OCI-LY1 (cell line): ENCODE results near the gene FAM228A.

Experiments
- H2AFZ ChIP-seq: fragments of 200-600 bp; sonication (generic), shearing (Covaris generic); 2 replicates; pipeline ENCODE4 v1.6.0; 2014; ENCODE audit warnings: antibody characterized with exemption, mild to moderate bottlenecking, low read length
- H3F3A ChIP-seq: fragments of 200-600 bp; sonication (generic), shearing (Covaris generic); 2 replicates; pipeline ENCODE4 v1.6.0; 2014; ENCODE audit warnings: mild to moderate bottlenecking, antibody characterized with exemption, low read length, moderate library complexity; ENCODE audit not compliant: insufficient read depth
- H3K27ac ChIP-seq: fragments of 200-600 bp; sonication (generic); 2 replicates; pipeline ENCODE4 v1.5.1; 2014; ENCODE audit warnings: low read length, mixed run types, mild to moderate bottlenecking, low read depth; ENCODE audit not compliant: poor library complexity, severe bottlenecking
- H3K27me3 ChIP-seq: fragments of 200-600 bp; sonication (generic); 2 replicates; pipeline ENCODE4 v1.6.0; 2014; ENCODE audit warnings: antibody characterized with exemption, mild to moderate bottlenecking, low read length, moderate library complexity; ENCODE audit not compliant: insufficient read depth
- H3K36me3 ChIP-seq: fragments of 200-600 bp; sonication (generic); 2 replicates; pipeline ENCODE4 v1.6.1; 2014; ENCODE audit warnings: mild to moderate bottlenecking, antibody characterized with exemption, low read length, moderate library complexity, mixed read lengths; ENCODE audit not compliant: insufficient read depth
- H3K4me1 ChIP-seq: fragments of 200-600 bp; sonication (generic); 2 replicates; pipeline ENCODE4 v1.5.1; 2014; ENCODE audit warnings: mild to moderate bottlenecking, low read length, moderate library complexity; ENCODE audit not compliant: insufficient read depth, severe bottlenecking
- H3K4me2 ChIP-seq: fragments of 200-600 bp; sonication (generic), shearing (Covaris generic); 2 replicates; pipeline ENCODE4 v1.6.1; 2014; ENCODE audit warnings: low read length
- H3K4me3 ChIP-seq: fragments of 200-600 bp; sonication (generic); 2 replicates; pipeline ENCODE4 v1.5.1; 2014; ENCODE audit warnings: low read length, low read depth, mild to moderate bottlenecking, mixed read lengths; ENCODE audit not compliant: poor library complexity, severe bottlenecking
- H3K79me2 ChIP-seq: fragments of 200-600 bp; shearing (Covaris generic); 2 replicates; pipeline ENCODE4 v1.6.1; 2016; ENCODE audit warnings: mixed run types, low read length, mixed read lengths; ENCODE audit not compliant: insufficient read depth
- H3K9ac ChIP-seq: fragments of 200-600 bp; sonication (generic), shearing (Covaris generic); 2 replicates; pipeline ENCODE4 v1.6.1; 2014; ENCODE audit warnings: mild to moderate bottlenecking, low read length, mixed read lengths
- H3K9me2 ChIP-seq: fragments of 200-600 bp; sonication (generic), shearing (Covaris generic); 2 replicates; pipeline ENCODE4 v1.6.1; 2014; ENCODE audit warnings: low read depth, mild to moderate bottlenecking, low read length, mixed read lengths
- H3K9me3 ChIP-seq: fragments of 200-600 bp; shearing (Covaris generic); 2 replicates; pipeline ENCODE4 v1.6.1; 2014; ENCODE audit warnings: low read length, mixed read lengths
- H4K20me1 ChIP-seq: fragments of 200-600 bp; sonication (generic), shearing (Covaris generic); 2 replicates; pipeline ENCODE4 v1.6.0; 2016; ENCODE audit warnings: mild to moderate bottlenecking, low read length; ENCODE audit not compliant: insufficient read depth
- CTCF ChIP-seq: fragments of 200-600 bp; sonication (generic), shearing (Covaris generic); IDR thresholded peaks from 2 replicates; pipeline ENCODE4 v1.5.1; 2017; ENCODE audit warnings: mild to moderate bottlenecking, antibody characterized with exemption, low read length, moderate library complexity, mixed read lengths
- EZH2 ChIP-seq: fragments of 200-600 bp; sonication (generic), shearing (Covaris generic); IDR thresholded peaks from 2 replicates; pipeline ENCODE4 v1.8.0; 2017; ENCODE audit warnings: borderline replicate concordance, mixed run types, mild to moderate bottlenecking, antibody characterized with exemption, low read length, moderate library complexity, mixed read lengths

Gene FAM228A

GRCh38 chr2:24239553-24239952 lies 64.7 kb downstream of the FAM228A start:
- H3K9me3 ChIP-seq = no peaks in the 10 kb centered on the region
- TF ChIP-seq EZH2 (no peak), CTCF (no peak)
- H3K27ac ChIP-seq = no peak overlapping the region
- no peak overlapping the region for H3K4me2 ChIP-seq
- no peak overlapping the region for H3K9ac ChIP-seq
- no peak overlapping the region for H2AFZ ChIP-seq
- no peaks in the 10 kb centered on the region for H3F3A ChIP-seq
- H3K27me3 ChIP-seq = no peaks in the 10 kb centered on the region
- peaks cover 61% of the 10 kb centered on the region; the same call in 1 of the 2 replicates for H3K36me3 ChIP-seq
- H4K20me1 ChIP-seq = no peaks in the 10 kb centered on the region
- no peaks in the 10 kb centered on the region for H3K4me1 ChIP-seq
- no peak overlapping the region for H3K4me3 ChIP-seq
- H3K79me2 ChIP-seq = no peaks in the 10 kb centered on the region
- no peaks in the 10 kb centered on the region for H3K9me2 ChIP-seq
